GM21717 (cell line): ENCODE data around the gene ATP6V0E1.

Experiments used
- ATAC-seq: cut with Tn5 transposase; IDR thresholded peaks from one replicate; pipeline ENCODE4 v1.9.1; 2021; ENCODE audit warnings: mild to moderate bottlenecking, moderate library complexity; ENCODE audit not compliant: unreplicated experiment

ATP6V0E1 gene

DNA sequence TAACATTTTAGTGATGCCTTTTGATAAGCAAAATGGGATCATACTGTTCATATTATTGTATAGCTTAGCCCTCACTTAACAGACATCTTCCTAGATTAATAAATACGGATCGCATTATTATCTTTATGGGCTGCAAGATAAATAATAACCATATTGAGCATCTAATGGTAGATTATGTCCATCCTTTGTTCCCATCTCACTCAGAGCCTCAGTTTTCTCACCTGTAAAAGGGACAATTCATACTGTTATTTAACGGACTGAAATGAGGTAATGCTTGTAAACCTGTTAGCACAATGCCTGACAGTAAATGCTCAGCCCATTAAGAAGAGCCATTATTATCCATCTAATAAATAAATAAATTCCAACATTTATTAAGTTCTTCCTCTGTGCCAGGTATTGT, 27.3 kb upstream of the ATP6V0E1 start:
- ATAC-seq = no peak

DNA sequence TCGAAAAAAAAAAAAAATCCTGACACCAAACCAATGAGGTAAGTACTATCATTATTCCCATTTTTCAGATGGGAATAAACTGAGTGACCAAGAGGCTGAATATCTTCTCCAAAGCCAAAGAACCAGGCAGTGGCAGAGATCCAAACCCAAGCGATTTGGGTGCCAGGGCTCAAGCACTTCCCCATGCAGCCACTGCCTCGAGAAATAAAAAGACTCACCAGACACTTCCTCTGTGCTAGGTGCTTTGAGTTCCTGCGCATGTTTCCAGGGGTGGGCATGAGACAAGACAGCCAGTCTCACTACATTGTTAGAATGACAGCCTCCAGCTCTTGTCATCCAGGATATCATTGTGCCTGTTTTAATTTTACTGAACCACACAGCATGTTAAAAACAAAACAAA, 26.6 kb upstream of the ATP6V0E1 start:
- ATAC-seq = no peak

GRCh38 chr5:172957458-172957857, 26.1 kb upstream of the ATP6V0E1 start:
- no peak for ATAC-seq

GRCh38 chr5:172958331-172959046, 25.1 kb upstream of the ATP6V0E1 start:
- ATAC-seq = peak; percentile 68

GRCh38 chr5:172959824-172960799, 23.5 kb upstream of the ATP6V0E1 start:
- ATAC-seq = no peak

DNA sequence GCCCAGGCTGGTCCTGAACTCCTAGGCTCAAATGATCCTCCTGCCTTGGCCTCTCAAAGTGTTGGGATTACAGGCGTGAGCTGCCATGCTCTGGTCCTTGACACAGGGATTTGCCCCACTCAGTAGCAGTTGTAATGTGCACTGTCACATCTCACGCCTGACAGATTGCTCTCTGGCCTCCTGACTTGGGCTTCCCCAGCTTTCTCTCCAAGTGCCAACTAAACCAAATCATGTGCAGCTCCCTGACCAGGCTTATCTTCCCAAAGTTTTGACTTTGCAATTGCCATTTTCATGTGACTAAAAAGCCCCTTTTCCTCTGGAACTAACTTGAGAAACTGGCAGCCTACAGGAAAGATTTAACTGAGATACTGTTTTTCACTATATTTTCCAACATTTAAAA, 13.7 kb upstream of the ATP6V0E1 start:
- ATAC-seq = no peak

DNA sequence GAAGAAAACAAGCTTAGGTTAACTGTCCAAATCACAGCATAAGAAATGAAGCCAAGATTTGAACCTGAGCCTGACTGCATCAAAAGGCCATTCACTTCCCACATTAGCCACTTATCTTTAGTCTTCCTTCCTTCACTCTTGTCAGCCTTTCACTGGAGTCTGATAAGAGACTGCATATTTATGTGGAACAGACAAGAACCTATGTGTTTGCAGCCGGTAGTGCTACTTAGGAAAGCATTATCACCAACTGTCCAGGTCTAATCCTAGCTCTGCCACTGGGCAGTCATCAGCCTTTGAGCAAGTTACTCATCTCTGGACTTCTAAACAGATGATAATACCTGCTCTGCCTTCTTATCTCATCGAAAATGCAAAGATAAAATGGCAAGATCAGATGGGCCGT, 12.1 kb upstream of the ATP6V0E1 start:
- ATAC-seq = no peak

DNA sequence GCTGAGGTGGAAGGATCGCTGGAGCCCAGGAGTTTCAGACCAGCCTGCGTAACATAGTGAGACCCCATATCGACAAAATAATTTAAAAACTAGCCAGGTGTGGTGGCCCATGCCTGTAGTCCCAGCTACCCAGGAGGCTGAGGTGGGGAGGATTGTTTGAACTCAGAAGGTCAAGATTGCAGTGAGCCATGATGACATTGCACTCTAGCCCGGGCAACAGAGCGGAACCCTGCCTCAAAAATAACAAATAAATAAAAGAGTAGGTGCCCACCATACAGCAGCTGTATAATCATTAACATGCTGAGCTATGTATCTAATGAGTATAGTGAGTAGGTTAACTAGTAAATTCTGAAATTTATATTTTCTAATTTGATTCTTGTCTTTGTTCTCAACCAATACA, 11.0 kb upstream of the ATP6V0E1 start:
- ATAC-seq = no peak

DNA sequence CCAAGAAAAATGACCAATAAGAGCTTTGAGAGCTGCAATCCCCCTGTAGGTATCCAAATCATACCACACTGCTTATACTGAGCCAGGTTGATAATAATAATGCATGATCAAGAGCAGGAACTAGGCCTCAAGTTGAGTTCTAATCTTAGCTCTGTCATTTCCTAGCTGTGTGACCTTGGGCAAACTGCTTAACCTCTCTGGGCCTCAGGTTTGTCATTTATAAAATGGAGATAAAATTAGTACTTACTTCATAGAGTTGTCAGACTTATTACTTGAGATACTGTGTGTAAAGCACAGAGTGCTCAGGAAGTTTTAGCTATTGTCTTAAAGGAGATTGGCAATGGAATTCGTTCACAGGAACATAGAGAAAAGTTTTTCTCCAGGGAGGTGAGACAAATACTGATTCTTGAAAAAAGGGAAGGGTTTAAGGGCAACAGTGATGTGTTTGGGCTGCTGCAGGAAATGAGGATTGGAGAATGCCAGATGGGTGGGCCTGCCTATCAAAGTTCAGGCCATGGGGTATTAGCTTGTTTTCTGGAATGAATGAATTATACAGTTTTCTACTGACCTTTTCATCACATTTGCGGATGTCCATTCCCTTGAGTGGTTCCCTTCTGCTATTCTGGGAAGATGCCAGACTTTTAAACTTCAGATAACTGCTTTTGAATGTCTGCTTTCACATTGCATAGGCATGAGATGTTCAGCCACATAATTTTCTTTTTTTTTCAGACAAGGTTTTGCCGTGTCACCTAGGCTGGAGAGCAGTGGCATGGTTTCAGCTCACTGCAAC, 10.2 kb upstream of the ATP6V0E1 start:
- no peak for ATAC-seq

DNA sequence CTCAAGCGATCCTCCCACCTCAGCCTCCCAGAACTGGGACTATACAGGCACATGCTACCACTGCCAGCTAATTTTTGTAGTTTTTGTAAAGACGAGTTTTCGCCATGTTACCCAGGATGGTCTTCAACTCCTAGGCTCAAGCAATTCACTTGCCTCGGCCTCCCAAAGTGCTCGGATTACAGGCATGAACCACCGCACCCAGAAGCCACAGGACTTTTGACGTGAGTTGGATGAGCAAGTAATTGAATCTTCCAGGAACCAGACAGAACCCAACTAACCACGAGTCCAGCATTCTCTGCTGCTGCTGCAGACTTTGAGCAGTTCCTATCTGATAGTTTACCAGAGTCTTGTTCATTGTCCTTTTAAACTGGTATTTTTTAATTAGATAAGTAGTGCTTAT, 9.6 kb upstream of the ATP6V0E1 start:
- no peak for ATAC-seq

GRCh38 chr5:172975289-172975688, 8.3 kb upstream of the ATP6V0E1 start:
- no peak for ATAC-seq

- ATAC-seq = no peak
Measured at GRCh38 chr5:172979778-172980177, 3.8 kb upstream of the ATP6V0E1 start.

DNA sequence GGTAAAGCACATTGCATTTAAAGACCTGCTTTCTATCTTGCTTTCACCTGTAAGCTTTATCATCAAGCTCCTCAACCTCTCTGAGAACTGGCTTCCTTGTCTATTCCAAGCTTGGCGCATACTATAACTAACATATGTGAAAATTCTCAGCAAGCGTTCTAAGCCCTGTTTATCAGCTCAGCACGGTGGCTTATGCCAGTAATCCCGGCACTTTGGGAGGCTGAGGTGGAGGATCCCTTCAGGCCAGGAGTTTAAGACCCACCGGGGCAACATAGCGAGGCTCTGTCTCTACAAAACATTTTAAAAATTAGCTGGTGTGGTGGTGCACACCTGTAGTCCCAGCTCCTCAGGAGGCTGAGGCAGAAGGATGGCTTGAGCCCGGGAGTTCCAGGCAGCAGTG, 1.6 kb upstream of the ATP6V0E1 start:
- ATAC-seq = no peak

DNA sequence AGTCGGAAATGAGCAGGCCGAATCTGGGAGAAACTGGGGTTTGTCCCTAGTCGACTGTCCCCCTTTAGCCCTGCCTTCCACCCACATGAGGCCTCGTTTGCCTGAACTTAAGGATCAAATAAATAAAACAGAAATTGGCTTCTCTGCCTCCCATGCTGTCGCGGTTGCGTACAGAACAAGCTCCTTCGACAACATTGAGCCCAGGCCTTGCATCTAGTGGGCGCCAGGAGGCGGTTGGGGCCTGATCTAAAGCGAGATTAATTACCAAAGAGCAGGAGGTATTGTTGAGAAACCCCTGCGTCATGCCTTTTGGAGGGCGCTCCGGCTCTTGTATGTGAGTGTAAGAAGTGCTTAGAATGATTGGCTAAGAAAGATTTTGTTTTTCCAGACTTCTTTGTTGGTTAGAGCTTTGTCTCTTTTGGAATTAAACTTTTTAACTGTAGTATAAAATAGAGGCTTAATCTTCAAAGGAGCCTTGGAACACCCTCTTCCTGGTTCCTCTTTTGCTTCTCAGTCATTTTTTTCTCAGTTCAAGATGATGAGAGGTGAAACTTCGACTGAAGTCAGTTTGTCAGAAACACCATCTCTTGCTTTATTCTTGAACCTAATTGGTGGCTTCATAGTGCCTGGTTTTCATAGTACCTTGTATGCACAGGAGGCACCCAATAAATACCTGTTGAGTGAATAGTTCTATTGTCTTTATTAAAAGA, 828 bp downstream of the ATP6V0E1 start:
- peak; percentile 58 for ATAC-seq

DNA sequence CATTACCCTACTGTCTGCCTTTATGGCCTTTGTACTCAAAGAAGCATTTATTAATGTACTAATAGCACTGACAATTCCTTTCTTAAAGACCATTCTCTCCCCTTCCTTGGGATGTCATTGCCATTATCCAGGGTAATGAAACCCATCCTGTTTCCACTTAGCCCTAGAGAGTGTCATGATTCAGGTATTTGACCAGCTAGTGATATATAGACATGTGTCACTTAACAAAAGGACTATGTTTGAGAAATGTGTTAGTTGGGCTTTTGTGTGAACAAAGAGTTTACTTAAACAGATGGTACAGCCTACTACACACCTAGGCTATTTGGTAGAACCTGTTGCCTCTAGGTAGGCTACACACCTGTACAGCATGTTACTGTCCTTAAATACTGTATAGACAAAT, 2.0 kb downstream of the ATP6V0E1 start:
- no peak for ATAC-seq

DNA sequence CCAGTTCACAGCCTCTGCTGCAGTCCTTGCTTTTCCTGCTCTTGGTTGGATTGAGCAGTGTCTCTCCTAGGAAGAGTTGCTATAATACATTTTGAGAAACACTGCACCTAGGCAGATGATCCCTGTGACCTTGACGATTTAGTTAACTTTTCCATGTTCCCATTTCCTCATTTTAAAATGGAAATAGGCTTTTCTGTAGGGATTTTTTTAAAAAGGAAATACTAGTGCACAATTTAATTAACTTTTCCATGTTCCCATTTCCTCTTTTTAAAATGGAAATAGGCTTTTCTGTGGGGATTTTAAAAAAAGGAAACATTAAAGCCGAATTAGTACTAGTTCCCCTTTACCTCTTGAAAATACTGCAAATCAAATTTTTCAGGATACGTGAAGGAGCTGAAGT, 4.7 kb downstream of the ATP6V0E1 start:
- ATAC-seq = no peak

DNA sequence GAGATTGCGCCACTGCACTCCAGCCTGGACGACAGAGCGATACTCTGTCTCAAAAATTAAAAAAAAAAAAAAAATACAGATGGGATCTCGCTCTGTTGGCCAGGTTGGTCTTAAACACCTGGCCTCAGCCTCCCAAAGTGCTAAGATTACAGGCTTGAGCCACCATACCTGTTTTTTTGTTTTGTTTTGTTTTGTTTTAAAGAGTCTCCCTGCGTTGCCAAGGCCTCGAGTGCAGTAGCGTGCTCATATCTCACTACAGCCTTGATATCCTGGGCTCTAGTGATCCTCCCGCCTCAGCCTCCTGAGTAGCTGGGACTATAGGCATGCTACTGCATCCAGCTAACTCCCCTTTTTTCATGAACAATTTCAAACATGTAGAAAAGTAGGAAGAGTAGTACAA, 7.2 kb downstream of the ATP6V0E1 start:
- ATAC-seq = no peak

DNA sequence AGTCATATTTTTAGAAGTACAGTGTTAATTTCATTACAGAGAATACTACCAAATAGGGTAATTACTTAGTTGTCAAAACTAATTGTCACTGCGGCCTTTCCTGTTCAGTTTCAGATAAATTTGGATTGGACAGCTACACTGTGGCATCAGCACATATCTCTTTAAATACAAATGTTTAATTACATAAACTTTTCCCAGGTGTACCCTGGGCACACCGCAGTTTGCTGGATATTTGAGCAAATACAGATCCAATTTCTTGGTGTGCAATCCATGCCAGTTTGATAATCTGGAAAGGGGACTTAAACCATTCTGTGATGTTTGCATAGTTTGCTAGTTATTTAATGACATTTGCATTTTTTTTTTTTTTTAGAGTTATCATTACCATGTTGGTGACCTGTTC, 10.8 kb downstream of the ATP6V0E1 start:
- no peak for ATAC-seq

- ATAC-seq = no peak
Measured at GRCh38 chr5:172999372-172999973, 15.9 kb downstream of the ATP6V0E1 start.

- ATAC-seq = no peak
Measured at GRCh38 chr5:172999974-173000373, 16.4 kb downstream of the ATP6V0E1 start.
